MM.1S (cell line): ENCODE measurements around the gene NUAK2.

Experiments used
- DNase-seq: peaks from one replicate; pipeline ENCODE4 v3.0.0-alpha.2; 2015
- H2AFZ ChIP-seq: fragments of 300-600 bp; sonication (generic); 2 replicates; pipeline ENCODE4 v1.6.0; 2016; ENCODE audit warnings: antibody characterized with exemption, low read length
- H3F3A ChIP-seq: fragments of 300-600 bp; sonication (generic); 2 replicates; pipeline ENCODE4 v1.6.1; 2016; ENCODE audit warnings: mild to moderate bottlenecking, antibody characterized with exemption, low read length, moderate library complexity, mixed read lengths; ENCODE audit not compliant: insufficient read depth
- H3K27ac ChIP-seq: fragments of 300-600 bp; sonication (generic); 2 replicates; pipeline ENCODE4 v1.5.1; 2016; ENCODE audit warnings: mild to moderate bottlenecking, low read length
- H3K27me3 ChIP-seq: fragments of 300-600 bp; sonication (generic); replicated peaks from 2 replicates; pipeline ENCODE4 v1.6.0; 2016; ENCODE audit warnings: low read length; ENCODE audit not compliant: insufficient read depth
- H3K36me3 ChIP-seq: fragments of 300-600 bp; sonication (generic); replicated peaks from 2 replicates; pipeline ENCODE4 v1.6.1; 2016; ENCODE audit warnings: mild to moderate bottlenecking, low read length, mixed read lengths; ENCODE audit not compliant: insufficient read depth
- H3K4me1 ChIP-seq: fragments of 300-600 bp; sonication (generic); 2 replicates; pipeline ENCODE4 v1.6.1; 2016; ENCODE audit warnings: low read length, mixed read lengths
- H3K4me2 ChIP-seq: fragments of 300-600 bp; sonication (generic); 2 replicates; pipeline ENCODE4 v1.6.0; 2016; ENCODE audit warnings: low read depth, low read length
- H3K4me3 ChIP-seq: fragments of 300-600 bp; sonication (generic); 2 replicates; pipeline ENCODE4 v1.5.1; 2016; ENCODE audit warnings: low read length, mixed read lengths
- H3K79me2 ChIP-seq: fragments of 300-600 bp; sonication (generic); 2 replicates; pipeline ENCODE4 v1.6.1; 2016; ENCODE audit warnings: mixed run types, low read length, mixed read lengths
- H3K9ac ChIP-seq: fragments of 300-600 bp; sonication (generic); 2 replicates; pipeline ENCODE4 v1.6.1; 2016; ENCODE audit warnings: low read length, mixed read lengths
- H3K9me2 ChIP-seq: fragments of 300-600 bp; sonication (generic); replicated peaks from 2 replicates; pipeline ENCODE4 v1.6.1; 2016; ENCODE audit warnings: mild to moderate bottlenecking, low read length, mixed read lengths; ENCODE audit not compliant: insufficient read depth
- H3K9me3 ChIP-seq: fragments of 300-600 bp; sonication (generic); replicated peaks from 2 replicates; pipeline ENCODE4 v1.6.1; 2016; ENCODE audit warnings: mild to moderate bottlenecking, low read length, mixed read lengths; ENCODE audit not compliant: insufficient read depth
- H4K20me1 ChIP-seq: fragments of 300-600 bp; sonication (generic); 2 replicates; pipeline ENCODE4 v1.6.1; 2016; ENCODE audit warnings: mild to moderate bottlenecking, low read length, moderate library complexity, mixed read lengths; ENCODE audit not compliant: insufficient read depth
- CTCF ChIP-seq: fragments of 300-600 bp; sonication (generic); IDR thresholded peaks from 2 replicates; pipeline ENCODE4 v1.5.1; 2016; ENCODE audit warnings: antibody characterized with exemption, low read length, mixed read lengths
- EZH2 ChIP-seq: fragments of 300-600 bp; sonication (generic); optimal IDR thresholded peaks from 2 replicates; pipeline ENCODE3; 2017; ENCODE audit warnings: low read depth, mild to moderate bottlenecking, antibody characterized with exemption, low read length, mixed read lengths
- EZH2phosphoT487 ChIP-seq: fragments of 300-600 bp; sonication (generic); IDR thresholded peaks from 2 replicates; pipeline ENCODE4 v1.6.1; 2018; ENCODE audit warnings: antibody characterized with exemption, low read length

Gene NUAK2

GRCh38 chr1:205267306-205267902 is 54.1 kb downstream of the NUAK2 start:
- H3K27me3 ChIP-seq = no peaks in the 10 kb centered on the region
- DNase-seq = no peak
- no peaks in the 10 kb centered on the region for H4K20me1 ChIP-seq
- no peak overlapping the region for H3K4me3 ChIP-seq
- H3K27ac ChIP-seq = no peak overlapping the region
- H3F3A ChIP-seq = 0 out of 2 replicates have a peak, but pooled peaks cover 5% of the 10 kb centered on the region
- TF ChIP-seq EZH2 = no peak
- TF ChIP-seq EZH2phosphoT487 = no peak
- peaks cover 20% of the 10 kb centered on the region for H3K79me2 ChIP-seq
- H3K9ac ChIP-seq = no peak overlapping the region
- no peak overlapping the region for H3K4me2 ChIP-seq
- H3K36me3 ChIP-seq = no peaks in the 10 kb centered on the region; the same call in 1 of the 2 replicates
- H3K9me3 ChIP-seq = no peaks in the 10 kb centered on the region
- peaks cover 11% of the 10 kb centered on the region for H3K4me1 ChIP-seq
- no peaks in the 10 kb centered on the region for H3K9me2 ChIP-seq
- no peak overlapping the region for H2AFZ ChIP-seq

GRCh38 chr1:205266611-205267305 is 54.8 kb downstream of the NUAK2 start:
- no peak overlapping the region for H2AFZ ChIP-seq
- no peaks in the 10 kb centered on the region for H3K9me2 ChIP-seq
- TF ChIP-seq EZH2 = no peak
- no peak for TF ChIP-seq CTCF
- TF ChIP-seq EZH2phosphoT487 = no peak
- no peak for DNase-seq
- H3F3A ChIP-seq = 0 out of 2 replicates have a peak, but pooled peaks cover 5% of the 10 kb centered on the region
- H3K36me3 ChIP-seq = no peaks in the 10 kb centered on the region; the same call in 1 of the 2 replicates
- H4K20me1 ChIP-seq = no peaks in the 10 kb centered on the region
- H3K4me3 ChIP-seq = no peak overlapping the region
- H3K4me1 ChIP-seq = peaks cover 11% of the 10 kb centered on the region
- no peaks in the 10 kb centered on the region for H3K9me3 ChIP-seq
- H3K79me2 ChIP-seq = peaks cover 26% of the 10 kb centered on the region
- no peaks in the 10 kb centered on the region for H3K27me3 ChIP-seq
- no peak overlapping the region for H3K9ac ChIP-seq
- H3K27ac ChIP-seq = no peak overlapping the region
- H3K4me2 ChIP-seq = no peak overlapping the region

- Histone ChIP-seq H3K27ac (no peak overlapping the region), H3K27me3 (no peaks in the 10 kb centered on the region), H3F3A (peaks cover 13% of the 10 kb centered on the region; the same call in 1 of the 2 replicates), H3K9me3 (no peaks in the 10 kb centered on the region), H3K36me3 (no peaks in the 10 kb centered on the region), H2AFZ (no peak overlapping the region), H3K4me2 (no peak overlapping the region), H3K9me2 (no peaks in the 10 kb centered on the region), H4K20me1 (no peaks in the 10 kb centered on the region), H3K79me2 (peaks cover 55% of the 10 kb centered on the region), H3K9ac (no peak overlapping the region), H3K4me1 (peaks cover 17% of the 10 kb centered on the region), H3K4me3 (no peak overlapping the region)
- no peak for DNase-seq
- TF ChIP-seq EZH2 (no peak), EZH2phosphoT487 (no peak), CTCF (no peak)
Observed at GRCh38 chr1:205263580-205264190, 57.9 kb downstream of the NUAK2 start.
